ENCODE results near the gene BANP.
"Not testable (repeated sequence)": the region's sequence is repeated elsewhere in the genome, so short reads cannot be mapped to it uniquely, and the experiment has no call there.

Gene BANP

DNA sequence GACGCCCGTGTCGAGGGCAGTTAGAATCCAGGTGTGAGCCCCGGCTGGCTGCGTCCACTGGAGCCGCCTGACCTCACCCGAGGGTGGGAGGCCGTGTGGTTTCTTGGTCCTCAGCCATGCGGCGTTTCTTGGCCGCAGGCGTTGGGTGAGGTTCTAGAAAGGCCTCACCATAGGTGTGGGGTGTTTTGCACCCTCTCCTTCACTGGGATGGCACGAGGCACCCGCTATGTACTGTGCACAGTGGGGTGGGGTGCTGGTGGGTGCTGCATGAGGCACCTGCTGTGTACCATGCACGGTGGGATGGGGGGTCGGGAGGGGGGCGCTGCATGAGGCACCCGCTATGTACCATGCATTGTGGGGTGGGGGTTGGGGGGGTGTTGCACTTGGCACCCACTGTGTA, 169.6 kb downstream of the BANP start:
- no peak overlapping the region for H3K4me3 ChIP-seq (ENCODE audit: low read depth in 1 of 2, low read length in 2 of 2)
- no peaks in the 10 kb centered on the region for H3K36me3 ChIP-seq (ENCODE audit: control insufficient read depth in 1 of 2, insufficient read depth in 2 of 2, low read length in 2 of 2)

DNA sequence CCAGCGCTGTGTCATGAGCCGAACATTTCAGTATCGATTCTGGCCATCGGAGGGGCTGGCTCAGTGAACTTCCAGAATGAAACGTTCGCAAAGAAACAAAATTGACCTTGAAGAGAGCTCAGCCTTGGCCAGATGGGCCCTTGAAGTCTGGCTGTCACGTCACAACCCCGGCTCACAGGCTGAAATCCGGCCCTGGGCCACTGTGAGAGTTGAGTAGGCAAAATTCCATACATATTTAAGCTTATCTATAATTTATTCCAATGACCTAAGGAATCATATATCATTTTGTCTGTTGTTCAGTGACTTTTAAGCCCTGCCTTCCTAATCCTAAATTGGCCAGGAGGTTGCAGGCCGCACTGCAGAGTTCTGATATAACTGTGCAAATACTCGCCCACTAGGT, 170.2 kb downstream of the BANP start:
- not testable (repeated sequence) for H3K4me3 ChIP-seq (ENCODE audit: low read depth in 1 of 2, low read length in 2 of 2); H3K9me3 ChIP-seq (ENCODE audit: control insufficient read depth in 1 of 2, low read length in 2 of 2); H3K27me3 ChIP-seq (ENCODE audit: control insufficient read depth in 1 of 2, insufficient read depth in 2 of 2, low read length in 2 of 2); H3K4me1 ChIP-seq (ENCODE audit: control insufficient read depth in 1 of 2, insufficient read depth in 2 of 2, low read length in 2 of 2); H3K36me3 ChIP-seq (ENCODE audit: control insufficient read depth in 1 of 2, insufficient read depth in 2 of 2, low read length in 2 of 2); H3K9ac ChIP-seq (ENCODE audit: low read depth in 1 of 2, low read length in 2 of 2); H3K27ac ChIP-seq (ENCODE audit: low read depth, low read length)

More for the DNA sequence above, 169.6 kb downstream of the BANP start:
- Histone ChIP-seq H3K9me3 (ENCODE audit: control insufficient read depth in 1 of 2, low read length in 2 of 2) (no peaks in the 10 kb centered on the region), H3K4me1 (ENCODE audit: control insufficient read depth in 1 of 2, insufficient read depth in 2 of 2, low read length in 2 of 2) (no peaks in the 10 kb centered on the region), H3K9ac (ENCODE audit: low read depth in 1 of 2, low read length in 2 of 2) (no peak overlapping the region), H3K27ac (ENCODE audit: low read depth, low read length) (no peak overlapping the region), H3K27me3 (ENCODE audit: control insufficient read depth in 1 of 2, insufficient read depth in 2 of 2, low read length in 2 of 2) (peaks cover 0 to 5% of the 10 kb centered on the region in 2 donors)

DNA sequence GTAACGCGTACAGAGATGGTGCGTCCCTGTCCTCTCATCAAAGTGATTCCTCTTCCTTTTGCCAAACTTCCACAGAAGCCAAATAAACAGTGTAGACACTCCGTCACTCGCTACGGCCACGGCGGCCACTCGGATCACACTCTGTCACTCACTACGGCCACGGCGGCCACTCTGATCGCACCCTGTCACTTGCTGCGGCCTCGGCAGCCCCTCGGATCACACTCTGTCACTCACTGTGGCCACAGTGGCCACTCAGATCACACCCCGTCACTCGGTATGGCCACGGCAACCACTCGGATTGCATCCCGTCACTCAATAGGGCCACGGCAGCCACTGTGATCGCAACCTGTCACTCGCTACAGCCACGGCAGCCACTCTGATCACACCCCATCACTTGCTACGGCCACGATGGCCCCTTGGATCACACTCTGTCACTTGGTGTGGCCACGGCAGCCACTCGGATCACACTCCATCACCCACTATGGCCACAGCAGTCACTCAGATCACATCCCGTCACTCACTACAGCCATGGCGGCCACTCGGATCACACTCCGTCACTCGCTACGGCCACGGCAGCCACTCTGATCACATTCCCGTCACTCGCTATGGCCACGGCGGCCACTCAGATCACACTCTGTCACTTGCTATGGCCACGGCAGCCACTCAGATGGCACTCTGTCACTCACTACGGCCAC, 170.8 kb downstream of the BANP start:
- H3K9me3 ChIP-seq (ENCODE audit: control insufficient read depth in 1 of 2, low read length in 2 of 2), result no peaks in the 10 kb centered on the region
- no peaks in the 10 kb centered on the region for H3K27me3 ChIP-seq (ENCODE audit: control insufficient read depth in 1 of 2, insufficient read depth in 2 of 2, low read length in 2 of 2)
- no peak overlapping the region for H3K9ac ChIP-seq (ENCODE audit: low read depth in 1 of 2, low read length in 2 of 2)
- H3K27ac ChIP-seq (ENCODE audit: low read depth, low read length), result no peak overlapping the region
- no peak overlapping the region for H3K4me3 ChIP-seq (ENCODE audit: low read depth in 1 of 2, low read length in 2 of 2)
- H3K4me1 ChIP-seq (ENCODE audit: control insufficient read depth in 1 of 2, insufficient read depth in 2 of 2, low read length in 2 of 2), result no peaks in the 10 kb centered on the region
- no peaks in the 10 kb centered on the region for H3K36me3 ChIP-seq (ENCODE audit: control insufficient read depth in 1 of 2, insufficient read depth in 2 of 2, low read length in 2 of 2)
